ENCODE measurements around the gene ATG14. TPM values are rescaled to one million over a fixed set of nuclear protein-coding genes. Genes with fewer than 3 reads are reported as not detected.
A peak's percentile ranks its signal among the peaks of the same experiment; 100 is the strongest.

The ATG14 gene
- total and polyA plus RNA-seq, 7 donors, result 4.3 to 15.1 (median 7.9) TPM

- peaks cover 0 to 52% of the 10 kb centered on the region in 2 donors for H3K36me3 ChIP-seq (ENCODE audit: insufficient read depth in 1 of 2, low read depth in 1 of 2)
- H3K27me3 ChIP-seq (ENCODE audit: insufficient read depth in 3 of 3, low read length in 2 of 3), result no peaks in the 10 kb centered on the region
- 37 to 52% (median 40%) methylated on average over 5 of the region's 5 CpGs for WGBS, 3 donors
- no peak overlapping the region for H3K4me3 ChIP-seq
- intact Hi-C loops (cut with DNase I), result loop anchor here (2.0 to 5.0 kb wide), 2 partner anchors 82 to 84 kb away; partner anchors contain the start of gene FBXO34 (in 2 of the 2)
- H3K27ac ChIP-seq, result peak overlapping the region; percentile 53
- peaks cover 6% of the 10 kb centered on the region for H3K4me1 ChIP-seq
- no peaks in the 10 kb centered on the region for H3K9me3 ChIP-seq
- ATAC-seq (peak; percentile 78 to 86 (median 81)), DNase-seq (peak in 1 of 2 donors; percentile 19)
- TF ChIP-seq CTCF (IDR thresholded peaks at IDR 0.05), result peak; percentile 62
Observed at GRCh38 chr14:55354500-55354899, 57.1 kb downstream of the ATG14 start.

GRCh38 chr14:55353686-55354467 lies 57.8 kb downstream of the ATG14 start:
- no peak overlapping the region for H3K4me3 ChIP-seq
- no peaks in the 10 kb centered on the region for H3K9me3 ChIP-seq
- DNase-seq (no peak), ATAC-seq (peak; percentile 42 to 51 (median 42))
- H3K27me3 ChIP-seq (ENCODE audit: insufficient read depth in 3 of 3, low read length in 2 of 3), result no peaks in the 10 kb centered on the region
- peak overlapping the region; percentile 53 for H3K27ac ChIP-seq
- peaks cover 6% of the 10 kb centered on the region for H3K4me1 ChIP-seq
- H3K36me3 ChIP-seq (ENCODE audit: insufficient read depth in 1 of 2, low read depth in 1 of 2), result peaks cover 0 to 47% of the 10 kb centered on the region in 2 donors
- 85 to 89% (median 85%) methylated on average over 11 of the region's 11 CpGs for WGBS, 3 donors
- TF ChIP-seq CTCF (IDR thresholded peaks at IDR 0.05), result no peak
- intact Hi-C loops (cut with DNase I), result loop anchor here (2.0 to 5.0 kb wide), 2 partner anchors 82 to 83 kb away; partner anchors contain the start of gene FBXO34 (in 2 of the 2)

GRCh38 chr14:55352201-55352600 lies 59.4 kb downstream of the ATG14 start:
- Histone ChIP-seq H3K4me3 (no peak overlapping the region), H3K27me3 (ENCODE audit: insufficient read depth in 3 of 3, low read length in 2 of 3) (no peaks in the 10 kb centered on the region), H3K4me1 (peaks cover 16% of the 10 kb centered on the region), H3K9me3 (no peaks in the 10 kb centered on the region), H3K36me3 (ENCODE audit: insufficient read depth in 1 of 2, low read depth in 1 of 2) (peaks cover 0 to 37% of the 10 kb centered on the region in 2 donors), H3K27ac (no peak overlapping the region)
- 85 to 93% (median 88%) methylated on average over 9 of the region's 9 CpGs for WGBS, 3 donors
- no peak for DNase-seq
- ATAC-seq, result no peak
- intact Hi-C loops (cut with DNase I), result loop anchor here in 1 of 2 donors (5.0 kb wide), 1 partner anchor 80 kb away; the partner anchor contains the start of gene FBXO34
- no peak for TF ChIP-seq CTCF (IDR thresholded peaks at IDR 0.05)

- no peaks in the 10 kb centered on the region for H3K27me3 ChIP-seq (ENCODE audit: insufficient read depth in 3 of 3, low read length in 2 of 3)
- intact Hi-C loops (cut with DNase I), result loop anchor here in 1 of 2 donors (5.0 kb wide), 1 partner anchor 79 kb away; the partner anchor contains the start of gene FBXO34
- H3K27ac ChIP-seq, result no peak overlapping the region
- no peaks in the 10 kb centered on the region for H3K9me3 ChIP-seq
- 88 to 93% (median 91%) methylated on average over 9 of the region's 9 CpGs for WGBS, 3 donors
- H3K36me3 ChIP-seq (ENCODE audit: insufficient read depth in 1 of 2, low read depth in 1 of 2), result peaks cover 0 to 37% of the 10 kb centered on the region in 2 donors
- peaks cover 23% of the 10 kb centered on the region for H3K4me1 ChIP-seq
- no peak overlapping the region for H3K4me3 ChIP-seq
- ATAC-seq (no peak), DNase-seq (no peak)
- TF ChIP-seq CTCF (IDR thresholded peaks at IDR 0.05), result no peak
Observed at GRCh38 chr14:55351111-55351510, 60.5 kb downstream of the ATG14 start.

Measured in psoas muscle (tissue), 8 donors.